GM12872 (cell line): ENCODE results near the gene TSPOAP1.

Source experiments
- TF ChIP-seq, protein P1 (sequence below): IDR thresholded peaks from 3 replicates; pipeline ENCODE4 v1.5.1; 2011; ENCODE audit warnings: low read depth, mild to moderate bottlenecking, low read length, moderate library complexity; ENCODE audit not compliant: insufficient read depth

Gene TSPOAP1

DNA sequence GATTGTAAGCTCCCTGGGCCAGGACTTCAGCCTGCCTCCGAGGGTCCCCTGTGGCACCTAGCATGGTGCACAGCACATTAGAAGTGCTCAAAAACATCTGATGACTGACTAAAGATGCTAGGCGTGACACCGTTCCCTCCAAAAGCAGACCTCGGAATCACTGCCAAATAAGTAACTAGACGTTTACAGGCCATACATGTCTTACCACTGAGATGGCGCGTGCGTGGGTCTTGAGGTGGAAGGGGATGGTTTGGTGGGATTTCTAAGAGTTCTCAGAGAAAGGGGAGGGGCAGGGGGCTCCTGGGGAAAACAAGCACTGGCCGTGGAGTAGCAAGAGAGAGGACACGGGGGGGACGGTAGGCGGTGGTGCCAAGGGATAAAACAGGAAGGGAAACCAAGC, 60.3 kb downstream of the TSPOAP1 start:
- TF ChIP-seq, protein P1, sequence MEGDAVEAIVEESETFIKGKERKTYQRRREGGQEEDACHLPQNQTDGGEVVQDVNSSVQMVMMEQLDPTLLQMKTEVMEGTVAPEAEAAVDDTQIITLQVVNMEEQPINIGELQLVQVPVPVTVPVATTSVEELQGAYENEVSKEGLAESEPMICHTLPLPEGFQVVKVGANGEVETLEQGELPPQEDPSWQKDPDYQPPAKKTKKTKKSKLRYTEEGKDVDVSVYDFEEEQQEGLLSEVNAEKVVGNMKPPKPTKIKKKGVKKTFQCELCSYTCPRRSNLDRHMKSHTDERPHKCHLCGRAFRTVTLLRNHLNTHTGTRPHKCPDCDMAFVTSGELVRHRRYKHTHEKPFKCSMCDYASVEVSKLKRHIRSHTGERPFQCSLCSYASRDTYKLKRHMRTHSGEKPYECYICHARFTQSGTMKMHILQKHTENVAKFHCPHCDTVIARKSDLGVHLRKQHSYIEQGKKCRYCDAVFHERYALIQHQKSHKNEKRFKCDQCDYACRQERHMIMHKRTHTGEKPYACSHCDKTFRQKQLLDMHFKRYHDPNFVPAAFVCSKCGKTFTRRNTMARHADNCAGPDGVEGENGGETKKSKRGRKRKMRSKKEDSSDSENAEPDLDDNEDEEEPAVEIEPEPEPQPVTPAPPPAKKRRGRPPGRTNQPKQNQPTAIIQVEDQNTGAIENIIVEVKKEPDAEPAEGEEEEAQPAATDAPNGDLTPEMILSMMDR: no peak

DNA sequence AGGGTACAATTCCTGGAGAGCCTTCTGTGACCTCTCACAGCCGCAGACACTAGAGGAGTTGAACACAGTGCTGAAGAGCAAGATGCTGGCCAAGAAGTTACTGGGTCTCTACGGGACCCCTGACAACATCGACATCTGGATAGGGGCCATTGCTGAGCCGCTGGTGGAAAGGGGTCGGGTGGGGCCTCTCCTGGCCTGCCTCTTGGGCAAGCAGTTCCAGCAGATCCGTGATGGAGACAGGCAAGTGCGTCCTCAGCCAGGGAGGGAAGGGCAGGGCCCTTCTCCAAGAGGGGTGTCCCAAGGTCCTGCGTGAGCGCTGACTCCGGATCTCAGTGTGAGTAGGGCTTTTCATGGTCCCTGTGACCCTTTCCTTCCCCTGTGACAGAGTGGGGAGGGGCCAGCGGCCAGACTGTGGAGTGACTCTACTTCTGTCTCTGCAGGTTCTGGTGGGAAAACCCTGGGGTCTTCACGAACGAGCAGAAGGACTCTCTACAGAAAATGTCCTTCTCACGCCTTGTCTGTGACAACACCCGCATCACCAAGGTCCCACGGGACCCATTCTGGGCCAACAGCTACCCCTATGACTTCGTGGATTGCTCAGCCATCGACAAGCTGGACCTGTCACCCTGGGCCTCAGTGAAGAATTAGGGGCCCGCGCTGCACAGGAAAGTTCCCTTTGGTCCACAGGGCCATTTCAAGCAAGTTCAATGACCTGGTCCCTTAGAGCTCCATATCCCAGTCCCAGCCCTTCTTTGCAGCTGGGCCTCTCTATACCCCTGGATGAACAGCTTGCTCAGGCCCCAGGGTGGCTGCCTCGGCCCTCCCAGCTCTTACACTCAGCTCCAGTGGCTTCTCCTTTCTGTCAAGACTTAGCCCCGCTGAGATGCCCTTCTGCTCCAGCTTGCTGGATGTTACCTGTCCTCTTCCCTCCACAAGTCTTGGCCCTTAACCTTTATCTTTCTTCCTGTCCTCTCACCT, 61.0 kb downstream of the TSPOAP1 start:
- TF ChIP-seq, protein P1: no peak

DNA sequence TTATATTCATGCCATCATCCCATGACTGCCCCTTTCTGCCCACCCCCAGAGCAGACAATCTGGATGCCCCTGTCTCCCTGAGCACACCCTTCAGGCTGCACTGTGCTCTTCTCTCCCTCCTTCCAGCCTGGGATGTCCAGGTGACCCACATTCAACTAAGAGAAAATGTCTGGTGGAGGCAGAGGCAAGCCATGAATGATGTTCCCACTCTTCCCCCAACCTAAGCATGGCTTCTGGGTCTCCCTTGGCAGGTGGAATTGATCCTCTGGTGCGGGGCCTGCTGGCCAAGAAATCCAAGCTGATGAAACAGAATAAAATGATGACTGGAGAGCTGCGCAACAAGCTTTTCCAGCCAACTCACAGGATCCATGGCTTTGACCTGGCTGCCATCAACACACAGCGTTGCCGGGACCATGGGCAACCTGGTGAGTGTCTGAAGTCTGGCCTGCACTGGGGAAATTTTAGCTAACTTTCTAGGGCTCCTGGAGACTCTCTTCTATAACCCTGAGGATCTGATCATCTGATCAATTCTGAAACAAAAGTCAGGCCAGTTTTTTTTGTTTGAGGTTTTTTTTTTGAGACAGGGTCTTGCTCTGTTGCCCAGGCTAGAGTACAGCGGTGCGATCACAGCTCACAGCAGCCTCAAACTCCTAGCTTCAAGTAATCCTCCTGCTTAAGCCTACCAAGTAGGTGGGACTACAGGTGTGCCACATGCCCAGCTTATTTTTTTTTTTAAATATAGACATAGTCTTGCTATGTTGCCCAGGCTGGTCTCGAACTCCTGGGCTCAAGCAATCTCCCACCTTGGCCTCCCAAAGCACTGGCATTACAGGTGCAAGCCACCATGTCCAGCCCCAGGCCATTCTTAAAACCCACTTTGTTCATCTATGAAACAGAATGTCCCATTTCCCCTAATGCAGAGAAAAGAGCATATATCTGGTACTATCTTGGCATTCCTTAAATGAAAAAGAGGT, 62.4 kb downstream of the TSPOAP1 start:
- TF ChIP-seq, protein P1: no peak

DNA sequence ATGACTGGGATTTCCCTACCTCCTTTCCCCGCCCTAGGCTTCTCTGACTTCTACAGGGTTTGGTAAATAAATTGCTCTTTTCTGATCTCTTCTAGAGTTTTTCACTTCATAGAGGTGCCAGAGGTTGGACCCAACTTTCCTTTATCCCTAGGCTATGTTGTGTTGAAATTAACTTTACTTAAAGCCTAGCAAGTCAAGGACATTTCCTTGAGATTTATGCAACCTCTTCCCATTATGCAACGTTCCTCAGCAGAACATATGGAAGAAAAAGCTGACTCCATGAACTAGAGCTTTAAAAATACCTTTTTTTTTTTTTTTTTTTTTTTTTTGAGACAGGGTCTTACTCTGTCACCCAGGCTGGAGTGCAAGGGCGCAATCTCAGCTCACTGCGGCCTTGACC, 63.3 kb downstream of the TSPOAP1 start:
- TF ChIP-seq, protein P1: no peak

DNA sequence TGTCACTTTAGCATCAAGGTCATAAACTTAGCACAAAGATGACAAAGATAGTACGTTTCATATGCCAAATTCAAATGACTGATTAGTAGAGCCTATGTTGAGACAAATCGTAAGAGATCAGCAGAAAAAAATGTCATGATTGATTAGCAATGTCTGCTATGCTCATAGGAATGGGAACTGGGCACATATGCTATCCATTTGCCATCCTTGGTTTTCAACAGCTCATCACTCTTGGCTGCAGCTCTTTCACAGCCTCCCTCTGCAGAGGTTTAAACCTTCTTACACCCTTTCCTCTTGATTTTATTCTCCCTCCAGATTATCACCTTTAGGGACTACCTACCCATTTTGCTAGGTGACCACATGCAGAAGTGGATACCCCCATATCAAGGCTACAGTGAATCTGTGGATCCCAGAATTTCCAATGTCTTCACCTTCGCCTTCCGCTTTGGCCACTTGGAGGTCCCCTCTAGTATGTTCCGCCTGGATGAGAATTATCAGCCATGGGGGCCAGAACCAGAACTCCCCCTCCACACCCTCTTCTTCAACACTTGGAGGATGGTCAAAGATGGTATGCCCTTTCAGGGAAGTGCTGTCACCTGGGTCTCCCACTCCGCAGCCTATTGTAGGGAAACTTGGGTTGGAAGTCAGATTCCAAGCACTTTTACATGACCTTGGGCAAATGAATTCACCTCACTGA, 64.0 kb downstream of the TSPOAP1 start:
- TF ChIP-seq, protein P1: no peak

DNA sequence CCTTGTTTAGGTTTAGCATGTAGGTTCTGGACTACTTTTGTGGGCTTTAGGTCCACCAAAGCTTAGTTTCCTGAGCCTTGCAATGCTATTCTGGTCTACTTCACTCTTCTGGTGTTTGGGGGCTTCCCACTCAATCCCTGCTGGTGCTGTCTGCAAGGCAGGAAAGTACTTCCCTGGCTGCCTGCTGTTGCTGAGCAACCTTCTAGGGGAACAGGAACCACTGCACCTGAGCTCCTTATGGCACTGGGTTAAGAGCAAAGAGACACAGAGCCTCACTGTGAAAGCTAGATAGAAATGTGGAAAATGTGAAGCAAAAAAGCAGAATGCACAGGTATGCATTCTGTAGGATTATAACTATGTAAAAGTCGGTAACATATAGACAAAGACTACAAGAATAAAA, 64.8 kb downstream of the TSPOAP1 start:
- TF ChIP-seq, protein P1: no peak
